Suprapubic skin (tissue), 4 donors: Measurements from ENCODE around the gene GPX2. TPM values are rescaled to one million over a fixed set of nuclear protein-coding genes. Genes with fewer than 3 reads are reported as not detected.

Experiments used
- DNase-seq, 2 donors: peaks; one replicate each; pipeline ENCODE4 v3.0.0-alpha.2; 2019; ENCODE audit warnings: low spot score in 2 of 2
- H3K27ac ChIP-seq: fragments of 200-600 bp; sonication (generic); one replicate; pipeline ENCODE4 v1.5.1; 2019
- H3K27me3 ChIP-seq: fragments of 200-600 bp; sonication (generic); one replicate; pipeline ENCODE4 v1.5.1; 2019
- H3K36me3 ChIP-seq: fragments of 200-600 bp; sonication (generic); one replicate; pipeline ENCODE4 v1.5.1; 2019
- H3K4me1 ChIP-seq: fragments of 200-600 bp; sonication (generic); one replicate; pipeline ENCODE4 v1.5.1; 2019
- H3K4me3 ChIP-seq: fragments of 200-600 bp; sonication (generic); one replicate; pipeline ENCODE4 v1.5.1; 2019; ENCODE audit warnings: mild to moderate bottlenecking
- H3K9me3 ChIP-seq: fragments of 200-600 bp; sonication (generic); one replicate; pipeline ENCODE4 v1.5.1; 2019
- EP300 ChIP-seq: sonication (generic); formaldehyde crosslinking; IDR thresholded peaks from one replicate; pipeline ENCODE4 v1.6.1; 2017; ENCODE audit warnings: antibody characterized with exemption
- POLR2A ChIP-seq, 2 donors: fragments of 450-650 bp; IDR thresholded peaks; one replicate each; pipeline ENCODE4 v1.6.1; 2017; ENCODE audit warnings: antibody characterized with exemption in 2 of 2, mild to moderate bottlenecking in 2 of 2, moderate library complexity in 2 of 2
- POLR2AphosphoS5 ChIP-seq, 3 donors: sonication (generic); formaldehyde crosslinking; IDR thresholded peaks; one replicate each; pipeline ENCODE4 v1.6.1; 2017; ENCODE audit warnings: antibody characterized with exemption in 3 of 3
- WGBS: methylation state at CpG from one replicate; pipeline ENCODE4 v1.1.5; 2018; 5-methylcytosine and 5-hydroxymethylcytosine counted together
- total RNA-seq, 4 donors: library from RNA; depleted of rRNA; stranded (reverse); fragments of >200 nt; gene quantifications; one replicate each; pipeline ENCODE4 v1.1.0, GENCODE V29; 2016
- TF ChIP-seq, protein P1 (sequence below), 2 donors: fragments of 200-600 bp in 1 of 2; fragments of 450-650 bp in 1 of 2; sonication (generic) in 1 of 2; IDR thresholded peaks; one replicate each; pipeline ENCODE4 v1.5.1; 2016 to 2019; ENCODE audit warnings: antibody characterized with exemption in 2 of 2, mild to moderate bottlenecking in 1 of 2, moderate library complexity in 1 of 2

Gene GPX2
- total RNA-seq, 4 donors from 2014 or later: 10.0 to 65.0 (median 27.6) TPM

DNA sequence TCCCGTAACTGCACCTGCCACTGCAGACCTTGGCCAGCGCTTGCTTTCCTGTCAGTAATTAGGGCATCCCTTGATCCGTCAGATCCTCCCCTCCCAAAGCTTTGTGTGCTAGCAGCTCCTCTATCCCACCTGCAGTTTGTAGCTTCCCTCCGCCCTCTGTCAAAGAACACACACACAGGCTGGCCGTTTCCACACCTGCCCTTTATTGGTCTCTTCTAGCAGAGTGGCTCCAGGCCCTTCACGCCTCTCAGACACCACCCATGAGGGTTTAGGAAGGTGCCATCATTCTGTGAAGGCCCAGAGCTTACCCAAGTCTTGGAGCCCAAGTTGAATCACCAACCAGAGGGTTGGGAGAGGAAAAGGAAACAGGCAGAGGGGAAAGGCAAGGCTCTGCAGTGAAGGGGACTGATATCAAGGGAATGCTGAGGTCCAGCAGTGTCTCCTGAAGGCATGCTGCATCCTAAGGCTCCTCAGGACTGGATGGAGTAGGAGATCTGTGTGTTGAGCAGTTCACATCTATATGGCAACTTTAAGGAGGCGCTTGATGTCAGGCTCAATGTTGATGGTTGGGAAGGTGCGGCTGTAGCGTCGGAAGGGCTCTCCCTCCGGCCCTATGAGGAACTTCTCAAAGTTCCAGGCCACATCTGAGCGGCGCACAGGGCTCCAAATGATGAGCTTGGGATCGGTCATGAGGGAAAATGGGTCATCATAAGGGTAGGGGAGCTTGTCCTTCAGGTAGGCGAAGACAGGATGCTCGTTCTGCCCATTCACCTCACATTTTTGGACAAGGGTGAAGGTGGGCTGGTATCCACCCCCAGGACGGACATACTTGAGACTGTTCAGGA, 3.4 kb downstream of the GPX2 start:
- Histone ChIP-seq H3K4me3 (no peak overlapping the region), H3K4me1 (peaks cover 17% of the 10 kb centered on the region)
- 93% methylated on average over 17 of the region's 17 CpGs for WGBS

DNA sequence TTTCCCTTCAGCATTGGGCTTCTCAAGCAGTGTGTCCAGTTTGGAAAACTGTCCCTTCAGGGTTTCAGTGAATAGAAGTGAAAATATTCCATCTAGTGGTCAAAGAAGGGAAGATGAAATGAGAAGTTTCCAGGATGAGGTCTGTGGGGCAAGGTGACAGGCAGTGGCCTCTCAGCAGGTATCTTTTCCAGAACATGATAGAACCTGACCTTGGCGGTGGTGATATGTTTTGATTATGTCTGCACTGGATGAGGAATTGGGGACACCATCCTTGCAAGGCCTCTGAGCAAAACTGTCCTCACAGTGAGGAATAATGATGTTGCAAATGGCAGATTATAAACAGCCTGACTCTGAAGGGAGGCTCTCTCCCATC, 4.7 kb downstream of the GPX2 start:
- Histone ChIP-seq H3K9me3 (no peaks in the 10 kb centered on the region), H3K27ac (no peak overlapping the region), H3K4me1 (peaks cover 10% of the 10 kb centered on the region), H3K4me3 (no peak overlapping the region), H3K27me3 (no peaks in the 10 kb centered on the region), H3K36me3 (peaks cover 31% of the 10 kb centered on the region)
- TF ChIP-seq POLR2A (IDR thresholded peaks at IDR 0.05) (no peak), POLR2AphosphoS5 (IDR thresholded peaks at IDR 0.05) (no peak), EP300 (no peak)
- TF ChIP-seq, protein P1, sequence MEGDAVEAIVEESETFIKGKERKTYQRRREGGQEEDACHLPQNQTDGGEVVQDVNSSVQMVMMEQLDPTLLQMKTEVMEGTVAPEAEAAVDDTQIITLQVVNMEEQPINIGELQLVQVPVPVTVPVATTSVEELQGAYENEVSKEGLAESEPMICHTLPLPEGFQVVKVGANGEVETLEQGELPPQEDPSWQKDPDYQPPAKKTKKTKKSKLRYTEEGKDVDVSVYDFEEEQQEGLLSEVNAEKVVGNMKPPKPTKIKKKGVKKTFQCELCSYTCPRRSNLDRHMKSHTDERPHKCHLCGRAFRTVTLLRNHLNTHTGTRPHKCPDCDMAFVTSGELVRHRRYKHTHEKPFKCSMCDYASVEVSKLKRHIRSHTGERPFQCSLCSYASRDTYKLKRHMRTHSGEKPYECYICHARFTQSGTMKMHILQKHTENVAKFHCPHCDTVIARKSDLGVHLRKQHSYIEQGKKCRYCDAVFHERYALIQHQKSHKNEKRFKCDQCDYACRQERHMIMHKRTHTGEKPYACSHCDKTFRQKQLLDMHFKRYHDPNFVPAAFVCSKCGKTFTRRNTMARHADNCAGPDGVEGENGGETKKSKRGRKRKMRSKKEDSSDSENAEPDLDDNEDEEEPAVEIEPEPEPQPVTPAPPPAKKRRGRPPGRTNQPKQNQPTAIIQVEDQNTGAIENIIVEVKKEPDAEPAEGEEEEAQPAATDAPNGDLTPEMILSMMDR (IDR thresholded peaks at IDR 0.05): no peak
- WGBS: 85% methylated on average over 1 of the region's 1 CpG
- no peak for DNase-seq

More for the DNA sequence above, 3.4 kb downstream of the GPX2 start:
- H3K27ac ChIP-seq: no peak overlapping the region
- DNase-seq: no peak
- H3K9me3 ChIP-seq: no peaks in the 10 kb centered on the region
- TF ChIP-seq POLR2A (IDR thresholded peaks at IDR 0.05): no peak
- TF ChIP-seq, protein P1 (IDR thresholded peaks at IDR 0.05): no peak
- no peak for TF ChIP-seq EP300
- TF ChIP-seq POLR2AphosphoS5 (IDR thresholded peaks at IDR 0.05): no peak
- no peaks in the 10 kb centered on the region for H3K27me3 ChIP-seq
- H3K36me3 ChIP-seq: peaks cover 21% of the 10 kb centered on the region

GRCh38 chr14:64937171-64937820, 5.2 kb downstream of the GPX2 start:
- Histone ChIP-seq H3K27me3 (no peaks in the 10 kb centered on the region), H3K9me3 (no peaks in the 10 kb centered on the region), H3K36me3 (peaks cover 36% of the 10 kb centered on the region), H3K4me1 (peaks cover 6% of the 10 kb centered on the region), H3K27ac (no peak overlapping the region), H3K4me3 (no peak overlapping the region)
- no peak for DNase-seq
- 10% methylated on average over 1 of the region's 1 CpG for WGBS
- TF ChIP-seq, protein P1 (IDR thresholded peaks at IDR 0.05): no peak
- TF ChIP-seq POLR2A (IDR thresholded peaks at IDR 0.05): no peak
- no peak for TF ChIP-seq POLR2AphosphoS5 (IDR thresholded peaks at IDR 0.05)
- no peak for TF ChIP-seq EP300

DNA sequence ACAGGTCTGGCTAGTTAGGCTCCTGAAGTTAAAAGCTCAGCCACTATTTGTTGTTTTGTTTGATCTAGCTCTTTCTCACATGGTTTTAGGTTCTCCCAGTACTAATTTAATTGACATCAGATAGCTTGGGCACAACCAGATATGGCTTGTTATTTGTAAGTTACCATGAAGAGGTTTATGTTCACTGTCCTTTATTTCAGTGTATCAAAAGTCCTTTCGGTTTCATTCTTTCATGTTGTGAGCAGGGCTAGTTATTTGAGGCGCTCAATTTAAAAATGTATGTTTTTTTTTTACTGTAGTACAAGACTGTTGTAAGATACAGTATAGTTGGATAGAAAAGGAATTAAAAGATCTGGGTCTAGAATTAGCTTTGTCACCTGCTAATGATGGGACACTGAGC, 7.0 kb downstream of the GPX2 start:
- WGBS: 90% methylated on average over 2 of the region's 2 CpGs
- H3K36me3 ChIP-seq: peaks cover 43% of the 10 kb centered on the region
- H3K27ac ChIP-seq: no peak overlapping the region
- no peaks in the 10 kb centered on the region for H3K27me3 ChIP-seq
- TF ChIP-seq EP300: no peak
- no peak for TF ChIP-seq POLR2AphosphoS5 (IDR thresholded peaks at IDR 0.05)
- TF ChIP-seq, protein P1 (IDR thresholded peaks at IDR 0.05): no peak
- TF ChIP-seq POLR2A (IDR thresholded peaks at IDR 0.05): no peak
- no peak for DNase-seq
- no peak overlapping the region for H3K4me3 ChIP-seq
- peaks cover 8% of the 10 kb centered on the region for H3K4me1 ChIP-seq
- no peaks in the 10 kb centered on the region for H3K9me3 ChIP-seq

DNA sequence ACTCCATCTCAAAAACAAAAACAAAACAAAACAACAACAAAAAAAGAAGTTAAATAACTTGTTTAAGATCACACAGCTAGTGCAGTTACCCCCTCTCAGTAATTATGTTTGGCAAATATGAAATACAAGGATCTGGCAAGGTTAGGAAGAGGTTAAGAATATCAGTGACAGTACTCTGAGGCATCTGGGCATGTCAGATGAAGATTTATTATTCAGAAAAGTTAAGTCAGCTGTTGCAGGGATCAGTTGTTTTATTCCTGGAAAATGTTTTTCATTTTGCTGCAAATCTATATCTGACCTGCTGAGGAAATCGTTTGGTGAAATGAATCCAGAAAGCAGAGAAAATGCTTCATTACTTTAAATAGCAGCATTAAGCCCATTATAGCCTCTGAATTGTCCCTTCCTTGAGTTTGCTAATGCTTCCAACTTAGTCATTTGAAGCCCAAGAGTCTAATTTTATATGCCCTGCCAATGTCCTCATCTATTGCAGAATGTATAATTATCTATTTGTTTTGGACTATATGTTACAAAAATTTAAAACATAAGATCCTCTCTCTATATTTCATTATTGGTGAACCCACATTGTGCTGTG, 8.1 kb downstream of the GPX2 start:
- 48% methylated on average over 1 of the region's 1 CpG for WGBS
- no peaks in the 10 kb centered on the region for H3K27me3 ChIP-seq
- no peak for TF ChIP-seq EP300
- no peak for TF ChIP-seq POLR2AphosphoS5 (IDR thresholded peaks at IDR 0.05)
- TF ChIP-seq, protein P1 (IDR thresholded peaks at IDR 0.05): no peak
- TF ChIP-seq POLR2A (IDR thresholded peaks at IDR 0.05): no peak
- DNase-seq: no peak
- peaks cover 17% of the 10 kb centered on the region for H3K4me1 ChIP-seq
- no peak overlapping the region for H3K27ac ChIP-seq
- no peak overlapping the region for H3K4me3 ChIP-seq
- peaks cover 41% of the 10 kb centered on the region for H3K36me3 ChIP-seq
- H3K9me3 ChIP-seq: no peaks in the 10 kb centered on the region
